K562 (cell line): ENCODE measurements around the gene CKS2. TPM values are rescaled to one million over a fixed set of nuclear protein-coding genes. Genes with fewer than 3 reads are reported as not detected.
A peak's percentile ranks its signal among the peaks of the same experiment; 100 is the strongest.

ENCODE experiments used
- C11orf30 ChIP-seq: fragments of 450-650 bp; IDR thresholded peaks from 2 replicates; pipeline ENCODE4 v1.6.1; 2016; ENCODE audit warnings: low read depth, mild to moderate bottlenecking
- CTCF ChIP-seq, 3 experiments: IDR thresholded peaks in 2 of 3; conservative IDR thresholded peaks in 1 of 3; 2 replicates each; pipeline ENCODE4 v1.5.1; 2011 to 2012; ENCODE audit warnings: low read length in 3 of 3, mild to moderate bottlenecking in 3 of 3, control low read depth in 2 of 3, improper control_type of control experiment in 1 of 3, inconsistent platforms in 1 of 3, low read depth in 1 of 3, mixed read lengths in 1 of 3, moderate library complexity in 1 of 3; ENCODE audit not compliant: insufficient read depth in 2 of 3
- FOSL1 ChIP-seq: fragments of 200-800 bp; sonication (Bioruptor generic); conservative IDR thresholded peaks from 2 replicates; pipeline ENCODE4 v1.6.1; 2016; ENCODE audit warnings: missing genetic modification characterization, missing compliant biosample characterization
- HINFP ChIP-seq: fragments of 450-650 bp; conservative IDR thresholded peaks from 2 replicates; pipeline ENCODE4 v1.6.1; 2016; ENCODE audit warnings: missing genetic modification characterization, low read depth, mild to moderate bottlenecking, control low read depth, missing compliant biosample characterization
- MLX ChIP-seq, 2 experiments: fragments of 450-650 bp in 1 of 2; sonication (generic) in 1 of 2; formaldehyde crosslinking; conservative IDR thresholded peaks; 2 replicates each; pipeline versions ENCODE4 v1.4.0 to v1.8.1; 2020 to 2022; ENCODE audit warnings: mild to moderate bottlenecking in 1 of 2, missing genetic modification reagents in 1 of 2
- NCOA4 ChIP-seq: fragments of 450-650 bp; IDR thresholded peaks from 2 replicates; pipeline ENCODE4 v1.6.1; 2018; ENCODE audit warnings: mild to moderate bottlenecking; ENCODE audit not compliant: partially characterized antibody
- NKRF ChIP-seq: fragments of 450-650 bp; IDR thresholded peaks from 2 replicates; pipeline ENCODE4 v1.6.1; 2016; ENCODE audit warnings: borderline replicate concordance
- NR3C1 ChIP-seq: sonication (generic); formaldehyde crosslinking; IDR thresholded peaks from 2 replicates; pipeline ENCODE4 v1.8.1; 2022; ENCODE audit warnings: missing genetic modification reagents
- PHF20 ChIP-seq: fragments of 450-650 bp; IDR thresholded peaks from 2 replicates; pipeline ENCODE4 v1.6.1; 2018; ENCODE audit not compliant: partially characterized antibody
- REST ChIP-seq, 2 experiments: fragments of 450-650 bp; formaldehyde crosslinking in 1 of 2; IDR thresholded peaks; 2 replicates each; pipeline versions ENCODE4 v1.4.0 to v1.6.1; 2014 to 2020; ENCODE audit warnings: mild to moderate bottlenecking in 2 of 2, borderline replicate concordance in 1 of 2, low read depth in 1 of 2
- polyA plus RNA-seq, 8 experiments: library from polyadenylated mRNA; depleted of rRNA in 4 of 8; stranded (reverse) in 5 of 8; unstranded in 3 of 8; fragments of >200 nt; fragmentation: Nextera tagmentation in 2 of 8; fragmentation: Illumina TruSeq in 1 of 8; extraction: Ambion mirVana in 2 of 8; extraction: Trizol in 1 of 8; gene quantifications; 2 replicates each; pipeline versions ENCODE4 v1.2.1 to v1.2.3, GENCODE V29; 2011 to 2014; ENCODE audit warnings: inconsistent platforms in 1 of 8, missing spikeins in 1 of 8
- total RNA-seq, 7 experiments: library from RNA; depleted of rRNA in 6 of 7; stranded (reverse); fragments of >200 nt in 6 of 7; fragmentation: Illumina TruSeq in 2 of 7; extraction: Trizol in 2 of 7; gene quantifications; 2 replicates each; pipeline versions ENCODE4 v1.2.1 to v1.2.3, GENCODE V29; 2011 to 2021; ENCODE audit warnings: low replicate concordance in 1 of 7

The CKS2 gene
- total and polyA plus RNA-seq, 9 of the 15 experiments (the other 6 are each of a cell fraction or from before 2014, with no cell fraction given): 123 to 941 (median 321) TPM

GRCh38 chr9:89318123-89319014, 7.4 kb downstream of the CKS2 start, which contains the start of gene SECISBP2 (continued):
- TF ChIP-seq MLX (CRISPR knock-in tag; conservative IDR thresholded peaks at IDR 0.05) (no peak), REST (IDR thresholded peaks at IDR 0.05; ENCODE audit: borderline replicate concordance) (no peak), REST (CRISPR knock-in tag; IDR thresholded peaks at IDR 0.05; ENCODE audit: low read depth) (no peak; the same call in 1 of the 2 replicates), PHF20 (peak; percentile 90), CTCF (IDR thresholded peaks at IDR 0.05 in 2 of 3, conservative IDR thresholded peaks at IDR 0.05 in 1 of 3; ENCODE audit: insufficient read depth in 2 of 3, low read depth in 1 of 3, low read length in 3 of 3) (peak; percentile 36 to 76 (median 72); a peak in 4 of 6 replicates), HINFP (tag) (no peak), NCOA4 (no peak), NKRF (peak; percentile 97; the same call in 1 of the 2 replicates), FOSL1 (tag) (peak; percentile 50), C11orf30 (peak; percentile 96), NR3C1 (CRISPR knock-in tag) (no peak)
